PC-9 (cell line): ENCODE results near the gene PDK4. TPM values are rescaled to one million over a fixed set of nuclear protein-coding genes. Genes with fewer than 3 reads are reported as not detected.

Experiments used
- BruUV-seq: library from RNA; stranded (reverse); fragments of 400-500 nt; replicated peaks from 2 replicates; lab custom pipeline; 2021; lab: Mats Ljungman, UMichigan
- CTCF ChIA-PET: fragments of 300-600 bp; sonication (Branson Sonifier 250); formaldehyde crosslinking; loops from one replicate; lab custom pipeline; 2022; ENCODE audit warnings: antibody characterized with exemption; lab: Charles Lee
- POLR2A ChIA-PET: fragments of 300-600 bp; sonication (Branson Sonifier 250); formaldehyde crosslinking; loops from one replicate; lab custom pipeline; 2022; ENCODE audit warnings: antibody characterized with exemption; ENCODE audit not compliant: unreplicated experiment; lab: Charles Lee
- DNase-seq, 2 experiments: peaks; one replicate each; pipeline versions ENCODE4 v3.0.0 to v3.0.0-alpha.2; 2015 to 2022; ENCODE audit warnings: mixed read lengths in 1 of 2
- H2AFZ ChIP-seq: fragments of 200-600 bp; sonication (generic); 2 replicates; pipeline ENCODE4 v1.8.1; 2017; ENCODE audit warnings: antibody characterized with exemption
- H3F3A ChIP-seq: fragments of 200-600 bp; sonication (generic); 2 replicates; pipeline ENCODE4 v1.8.1; 2017; ENCODE audit warnings: antibody characterized with exemption, mild to moderate bottlenecking, low read depth; ENCODE audit not compliant: insufficient read depth
- H3K27ac ChIP-seq: fragments of 200-600 bp; sonication (generic); 2 replicates; pipeline ENCODE4 v1.6.1; 2016; ENCODE audit warnings: mixed run types
- H3K27me3 ChIP-seq: fragments of 200-600 bp; sonication (generic); 2 replicates; pipeline ENCODE4 v1.6.1; 2016; ENCODE audit warnings: low read depth, mixed run types; ENCODE audit not compliant: insufficient read depth
- H3K36me3 ChIP-seq: fragments of 200-600 bp; sonication (generic); 2 replicates; pipeline ENCODE4 v1.6.1; 2016; ENCODE audit warnings: low read depth, mixed run types
- H3K4me1 ChIP-seq: fragments of 200-600 bp; sonication (generic); replicated peaks from 2 replicates; pipeline ENCODE4 v1.6.1; 2016; ENCODE audit warnings: mixed run types; ENCODE audit not compliant: insufficient read depth
- H3K4me2 ChIP-seq: fragments of 200-600 bp; sonication (generic); 2 replicates; pipeline ENCODE4 v1.6.1; 2017; ENCODE audit warnings: mixed run types
- H3K4me3 ChIP-seq: fragments of 200-600 bp; sonication (generic); 2 replicates; pipeline ENCODE4 v1.6.1; 2016; ENCODE audit warnings: mixed run types
- H3K79me2 ChIP-seq: fragments of 200-600 bp; sonication (generic); 2 replicates; pipeline ENCODE4 v1.6.1; 2017; ENCODE audit warnings: low read depth, mixed run types
- H3K9me2 ChIP-seq: fragments of 200-600 bp; sonication (generic); 2 replicates; pipeline ENCODE4 v1.8.1; 2017; ENCODE audit warnings: mild to moderate bottlenecking; ENCODE audit not compliant: insufficient read depth
- H3K9me3 ChIP-seq: fragments of 200-600 bp; sonication (generic); 2 replicates; pipeline ENCODE4 v1.8.1; 2016; ENCODE audit warnings: low read depth; ENCODE audit not compliant: insufficient read depth
- H4K20me1 ChIP-seq: fragments of 200-600 bp; sonication (generic); 2 replicates; pipeline ENCODE4 v1.8.1; 2017; ENCODE audit not compliant: insufficient read depth
- EZH2 ChIP-seq: fragments of 200-600 bp; sonication (generic); IDR thresholded peaks from 2 replicates; pipeline ENCODE4 v1.8.0; 2017; ENCODE audit warnings: antibody characterized with exemption, low read depth
- intact Hi-C: fragments of 100-400 bp; cut with micrococcal nuclease; formaldehyde crosslinking; loops from one replicate; pipeline ENCODE4 v1.10.0; 2022; ENCODE audit not compliant: unreplicated experiment
- total RNA-seq: library from RNA; stranded (reverse); gene quantifications from 2 replicates; pipeline ENCODE4 v1.2.3, GENCODE V29; 2021
- TF ChIP-seq, protein P1 (sequence below): fragments of 200-600 bp; sonication (generic); conservative IDR thresholded peaks from 2 replicates; pipeline ENCODE4 v1.6.1; 2017; ENCODE audit warnings: mixed run types, antibody characterized with exemption, mild to moderate bottlenecking, moderate library complexity

PDK4 gene
- total RNA-seq, 1 experiment from 2014 or later, result 4.8 TPM

DNA sequence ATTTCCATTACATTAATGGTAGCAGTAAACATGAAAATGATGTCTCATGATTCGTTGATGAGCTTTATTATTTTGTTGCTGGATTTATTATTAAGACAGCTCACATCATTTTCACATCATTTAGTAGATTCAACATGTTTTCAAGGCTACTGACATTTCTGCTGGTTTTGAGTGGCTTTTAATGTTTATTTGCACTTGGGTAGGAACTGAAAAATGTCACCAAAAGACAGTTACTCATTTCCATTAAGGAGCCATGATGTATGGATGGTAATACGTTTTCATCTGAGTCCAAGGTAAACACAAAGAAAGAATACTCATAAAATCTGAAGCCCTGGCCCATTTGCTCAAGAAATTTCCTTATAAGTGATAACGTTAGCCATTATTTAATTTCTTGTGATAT is 14.8 kb downstream of the PDK4 start:
- H3K27me3 ChIP-seq, result no peaks in the 10 kb centered on the region
- no peak overlapping the region for H3K4me3 ChIP-seq
- H3K27ac ChIP-seq, result no peak overlapping the region
- no peak overlapping the region for H2AFZ ChIP-seq
- H4K20me1 ChIP-seq, result no peaks in the 10 kb centered on the region
- intact Hi-C loops, result no loop called here
- 0 out of 2 replicates have a peak, but pooled peaks cover 3% of the 10 kb centered on the region for H3K36me3 ChIP-seq
- TF ChIP-seq EZH2, result no peak
- TF ChIP-seq, protein P1, sequence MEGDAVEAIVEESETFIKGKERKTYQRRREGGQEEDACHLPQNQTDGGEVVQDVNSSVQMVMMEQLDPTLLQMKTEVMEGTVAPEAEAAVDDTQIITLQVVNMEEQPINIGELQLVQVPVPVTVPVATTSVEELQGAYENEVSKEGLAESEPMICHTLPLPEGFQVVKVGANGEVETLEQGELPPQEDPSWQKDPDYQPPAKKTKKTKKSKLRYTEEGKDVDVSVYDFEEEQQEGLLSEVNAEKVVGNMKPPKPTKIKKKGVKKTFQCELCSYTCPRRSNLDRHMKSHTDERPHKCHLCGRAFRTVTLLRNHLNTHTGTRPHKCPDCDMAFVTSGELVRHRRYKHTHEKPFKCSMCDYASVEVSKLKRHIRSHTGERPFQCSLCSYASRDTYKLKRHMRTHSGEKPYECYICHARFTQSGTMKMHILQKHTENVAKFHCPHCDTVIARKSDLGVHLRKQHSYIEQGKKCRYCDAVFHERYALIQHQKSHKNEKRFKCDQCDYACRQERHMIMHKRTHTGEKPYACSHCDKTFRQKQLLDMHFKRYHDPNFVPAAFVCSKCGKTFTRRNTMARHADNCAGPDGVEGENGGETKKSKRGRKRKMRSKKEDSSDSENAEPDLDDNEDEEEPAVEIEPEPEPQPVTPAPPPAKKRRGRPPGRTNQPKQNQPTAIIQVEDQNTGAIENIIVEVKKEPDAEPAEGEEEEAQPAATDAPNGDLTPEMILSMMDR, result no peak
- CTCF ChIA-PET, result no interaction called here
- H3K4me1 ChIP-seq, result 0 out of 2 replicates have a peak, but pooled peaks cover 5% of the 10 kb centered on the region
- H3K4me2 ChIP-seq, result no peak overlapping the region
- POLR2A ChIA-PET, result no interaction called here
- H3K9me2 ChIP-seq, result no peaks in the 10 kb centered on the region
- no peaks in the 10 kb centered on the region for H3K79me2 ChIP-seq
- no peak for DNase-seq
- no TSS peak for BruUV-seq
- H3F3A ChIP-seq, result no peaks in the 10 kb centered on the region
- H3K9me3 ChIP-seq, result no peaks in the 10 kb centered on the region

DNA sequence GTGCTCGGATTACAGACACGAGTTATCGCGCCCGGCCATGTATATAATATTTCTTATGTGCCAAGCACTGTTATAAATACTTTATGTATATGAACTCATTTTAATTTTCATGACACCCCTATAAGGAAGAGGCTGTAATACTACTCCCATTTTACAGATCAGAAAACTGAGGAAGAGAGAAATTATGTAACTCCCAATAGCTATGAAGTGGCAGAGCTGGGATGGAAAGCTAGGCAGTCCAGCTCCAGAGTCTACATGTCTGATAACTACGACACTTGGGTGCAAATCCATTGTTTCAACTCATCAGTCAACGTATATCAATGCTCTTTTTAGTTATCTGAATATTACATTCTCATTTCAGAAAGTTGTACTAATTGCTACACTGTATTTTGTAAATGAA is 17.0 kb downstream of the PDK4 start:
- CTCF ChIA-PET, result no interaction called here
- Histone ChIP-seq H3K4me2 (no peak overlapping the region), H2AFZ (no peak overlapping the region), H3K27me3 (no peaks in the 10 kb centered on the region), H3F3A (no peaks in the 10 kb centered on the region), H3K27ac (no peak overlapping the region), H3K36me3 (no peaks in the 10 kb centered on the region), H3K4me3 (no peak overlapping the region), H3K4me1 (0 out of 2 replicates have a peak, but pooled peaks cover 5% of the 10 kb centered on the region), H3K79me2 (no peaks in the 10 kb centered on the region), H3K9me3 (no peaks in the 10 kb centered on the region), H3K9me2 (no peaks in the 10 kb centered on the region), H4K20me1 (no peaks in the 10 kb centered on the region)
- POLR2A ChIA-PET, result no interaction called here
- TF ChIP-seq, protein P1, result no peak
- BruUV-seq, result no TSS peak
- no peak for DNase-seq
- intact Hi-C loops, result no loop called here

DNA sequence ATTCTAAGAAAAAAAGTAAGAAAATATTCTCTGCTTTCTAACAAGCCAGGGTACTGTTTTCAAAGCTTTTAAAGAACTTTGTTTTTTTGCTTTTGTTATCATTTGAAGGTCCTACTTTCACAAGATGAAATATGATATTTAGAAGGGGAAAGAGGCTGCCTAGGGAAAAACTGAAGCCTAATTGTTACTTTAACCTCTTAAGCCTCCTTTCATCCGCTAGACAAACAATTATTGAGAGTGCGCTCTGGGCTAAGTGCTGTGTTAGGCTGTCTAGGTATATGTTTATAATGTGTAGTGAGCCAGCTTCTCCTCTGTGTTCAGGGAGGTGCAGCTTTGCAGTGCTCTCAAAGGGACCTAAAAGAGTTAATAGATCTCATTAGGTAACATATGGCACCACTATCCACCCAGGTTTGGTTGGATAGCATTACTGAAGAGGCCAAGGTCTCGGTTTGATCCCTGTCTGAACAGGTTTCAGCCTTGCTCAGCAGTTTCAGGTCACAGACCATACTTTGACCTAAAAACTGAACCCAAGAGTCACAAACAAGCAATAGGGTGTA is 17.9 kb downstream of the PDK4 start:
- Histone ChIP-seq H3K36me3 (no peaks in the 10 kb centered on the region), H3K4me1 (0 out of 2 replicates have a peak, but pooled peaks cover 5% of the 10 kb centered on the region), H3K9me3 (no peaks in the 10 kb centered on the region; the same call in 1 of the 2 replicates), H3K4me2 (no peak overlapping the region), H2AFZ (no peak overlapping the region), H4K20me1 (no peaks in the 10 kb centered on the region), H3K9me2 (no peaks in the 10 kb centered on the region), H3K27ac (no peak overlapping the region), H3K4me3 (no peak overlapping the region), H3K27me3 (no peaks in the 10 kb centered on the region), H3F3A (no peaks in the 10 kb centered on the region), H3K79me2 (no peaks in the 10 kb centered on the region)
- intact Hi-C loops, result no loop called here
- BruUV-seq, result no TSS peak
- ChIA-PET POLR2A (no interaction called here), CTCF (no interaction called here)
- TF ChIP-seq EZH2, result no peak
- TF ChIP-seq, protein P1, result no peak
- no peak for DNase-seq
